ENCODE results near the gene TMEM219. TPM values are rescaled to one million over a fixed set of nuclear protein-coding genes. Genes with fewer than 3 reads are reported as not detected.

Gene TMEM219
- total and polyA plus RNA-seq, 2 of the 8 experiments (the other 6 are each of a cell fraction or from before 2014, with no cell fraction given) = 60.2 to 116 TPM

GRCh38 chr16:29992344-29992967 lies 30.6 kb downstream of the TMEM219 start:
- no peak overlapping the region for H2AK5ac ChIP-seq (ENCODE audit: low read depth, low read length)
- no peak overlapping the region for H4K5ac ChIP-seq (ENCODE audit: insufficient read length, low read depth, low read length)
- peaks cover 0 to 29% (median 6%) of the 10 kb centered on the region in 4 experiments; a peak in 6 of 8 replicates for H3K36me3 ChIP-seq (ENCODE audit: control insufficient read depth in 2 of 4, insufficient read depth in 4 of 4, low read length in 3 of 4)
- no peak overlapping the region for H3K9ac ChIP-seq (replicated peaks in 1 of 4; ENCODE audit: extremely low read depth in 1 of 4, low read depth in 3 of 4, low read length in 3 of 4)
- no peaks in the 10 kb centered on the region for H4K20me1 ChIP-seq (replicated peaks in 1 of 2; ENCODE audit: control insufficient read depth in 1 of 2, insufficient read depth in 2 of 2, low read length in 2 of 2)
- H3K79me2 ChIP-seq (ENCODE audit: control insufficient read depth in 1 of 2, insufficient read depth in 2 of 2, low read length in 2 of 2) = peaks cover 0 to 7% of the 10 kb centered on the region in 2 experiments; a peak in 1 of 4 replicates
- H2BK5ac ChIP-seq (ENCODE audit: low read depth, low read length) = no peak overlapping the region
- no peak overlapping the region for H3K4me2 ChIP-seq (ENCODE audit: insufficient read depth in 1 of 2, low read depth in 2 of 2, low read length in 2 of 2)
- H3K27ac ChIP-seq (ENCODE audit: low read depth, low read length) = no peak overlapping the region
- H3K4ac ChIP-seq (replicated peaks; ENCODE audit: insufficient read length, low read depth, low read length) = no peak overlapping the region
- DNase-seq (ENCODE audit: low read depth in 1 of 2, low spot score in 2 of 2) = no peak
- H3K23me2 ChIP-seq (ENCODE audit: low read depth, low read length) = peaks cover 9% of the 10 kb centered on the region; the same call in 1 of the 2 replicates
- no peak overlapping the region for H4K8ac ChIP-seq (ENCODE audit: extremely low read depth, insufficient read depth, low read length)
- no peak overlapping the region for H2AFZ ChIP-seq (ENCODE audit: low read length)
- FAIRE-seq = no peak
- no peak overlapping the region for H2BK12ac ChIP-seq (ENCODE audit: low read depth, low read length)
- H3K9me3 ChIP-seq (ENCODE audit: insufficient read depth in 2 of 2, low read depth in 1 of 2, low read length in 1 of 2) = no peaks in the 10 kb centered on the region
- no peak overlapping the region for H3K23ac ChIP-seq (ENCODE audit: insufficient read length)
- H3K18ac ChIP-seq (ENCODE audit: extremely low read depth, low read length) = no peak overlapping the region
- no peak overlapping the region for H3K4me3 ChIP-seq (ENCODE audit: extremely low read depth in 1 of 4, insufficient read depth in 2 of 4, low read depth in 3 of 4, low read length in 4 of 4)
- WGBS, 2 experiments (ENCODE audit: extremely low coverage in 1 of 2, insufficient coverage in 1 of 2, insufficient read length in 1 of 2, insufficient replicate concordance in 2 of 2, low coverage in 1 of 2, low lambda C conversion rate in 2 of 2, missing lambda C conversion rate in 1 of 2) = 80% methylated on average over 7 of the region's 7 CpGs; no CpG with 5 or more reads in 1 of the 2 experiments
- TF ChIP-seq CEBPB (IDR thresholded peaks at IDR 0.05; ENCODE audit: low read depth, low read length) (no peak), BCL11A (IDR thresholded peaks at IDR 0.05; ENCODE audit: low read depth in 2 of 2, low read length in 2 of 2) (no peak)
- TF ChIP-seq, protein P1, sequence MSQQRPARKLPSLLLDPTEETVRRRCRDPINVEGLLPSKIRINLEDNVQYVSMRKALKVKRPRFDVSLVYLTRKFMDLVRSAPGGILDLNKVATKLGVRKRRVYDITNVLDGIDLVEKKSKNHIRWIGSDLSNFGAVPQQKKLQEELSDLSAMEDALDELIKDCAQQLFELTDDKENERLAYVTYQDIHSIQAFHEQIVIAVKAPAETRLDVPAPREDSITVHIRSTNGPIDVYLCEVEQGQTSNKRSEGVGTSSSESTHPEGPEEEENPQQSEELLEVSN (IDR thresholded peaks at IDR 0.05) = no peak
- H3K4me1 ChIP-seq (replicated peaks in 1 of 4; ENCODE audit: control insufficient read depth in 3 of 4, insufficient read depth in 4 of 4, low read length in 3 of 4) = peaks cover 0 to 8% (median 3%) of the 10 kb centered on the region in 4 experiments; a peak in 4 of 7 replicates
- ChIA-PET CTCF (ENCODE audit: partially characterized antibody) (interaction anchor here (0.6 to 2.5 kb wide), 3 partner anchors 20 to 146 kb away, joined by 3 to 9 read pairs (median 3); partner anchors contain the start of gene TLCD3B), POLR2A (ENCODE audit: partially characterized antibody) (interaction anchor here (1.0 to 5.5 kb wide), 6 partner anchors 9 to 177 kb away, joined by 3 to 34 read pairs (median 9); partner anchors contain the start of genes ASPHD1, PAGR1, SEZ6L2 and TAOK2)
- no peak overlapping the region for H4K91ac ChIP-seq (replicated peaks; ENCODE audit: insufficient read length, low read length)
- no peak overlapping the region for H2BK15ac ChIP-seq (ENCODE audit: low read length)
- no peak overlapping the region for H3K56ac ChIP-seq (replicated peaks; ENCODE audit: insufficient read length, low read depth, low read length)
- peaks cover 3% of the 10 kb centered on the region; the same call in 1 of the 2 replicates for H3K79me1 ChIP-seq (ENCODE audit: low read depth, low read length)
- no peak overlapping the region for H3K14ac ChIP-seq (ENCODE audit: insufficient read length)
- no peak overlapping the region for H2BK20ac ChIP-seq (ENCODE audit: low read length)
- H3K27me3 ChIP-seq (replicated peaks in 1 of 4; ENCODE audit: control insufficient read depth in 3 of 4, extremely low read depth in 1 of 4, insufficient read depth in 3 of 4, low read length in 3 of 4) = no peaks in the 10 kb centered on the region
- no peak overlapping the region for H2BK120ac ChIP-seq (replicated peaks; ENCODE audit: low read depth, low read length)

Measured in H1 (cell line).